ENCODE measurements around the gene NIPAL3.
"Not testable (repeated sequence)": the region's sequence is repeated elsewhere in the genome, so short reads cannot be mapped to it uniquely, and the experiment has no call there.

Gene NIPAL3

GRCh38 chr1:24507405-24507804 is 91.8 kb downstream of the NIPAL3 start:
- FAIRE-seq (no peak), DNase-seq (ENCODE audit: insufficient read length, low spot score) (no peak)

GRCh38 chr1:24508911-24509310 is 93.3 kb downstream of the NIPAL3 start:
- DNase-seq (ENCODE audit: insufficient read length, low spot score): no peak
- no peak for FAIRE-seq

- DNase-seq (ENCODE audit: insufficient read length, low spot score) (no peak), FAIRE-seq (no peak)
These were observed 98.1 kb downstream of the NIPAL3 start for GRCh38 chr1:24513706-24514105.

- FAIRE-seq (no peak), DNase-seq (ENCODE audit: insufficient read length, low spot score) (no peak)
These were observed 99.3 kb downstream of the NIPAL3 start for GRCh38 chr1:24514946-24515345.

GRCh38 chr1:24515671-24516209 is 100.1 kb downstream of the NIPAL3 start:
- not testable (repeated sequence) for DNase-seq (ENCODE audit: insufficient read length, low spot score); FAIRE-seq

- FAIRE-seq (no peak), DNase-seq (ENCODE audit: insufficient read length, low spot score) (no peak)
These were observed 100.9 kb downstream of the NIPAL3 start for GRCh38 chr1:24516506-24516905.

- FAIRE-seq: no peak
- DNase-seq (ENCODE audit: insufficient read length, low spot score): no peak
These were observed 102.3 kb downstream of the NIPAL3 start for GRCh38 chr1:24517898-24518297.

GRCh38 chr1:24520282-24520681 is 104.7 kb downstream of the NIPAL3 start:
- not testable (repeated sequence) for FAIRE-seq; DNase-seq (ENCODE audit: insufficient read length, low spot score)
